GM21515 (cell line): ENCODE measurements around the gene KIAA0232.
"Not testable (repeated sequence)": the region's sequence is repeated elsewhere in the genome, so short reads cannot be mapped to it uniquely, and the experiment has no call there.

Experiments used
- ATAC-seq: cut with Tn5 transposase; IDR thresholded peaks from one replicate; pipeline ENCODE4 v1.9.1; 2021; ENCODE audit not compliant: unreplicated experiment

The KIAA0232 gene

DNA sequence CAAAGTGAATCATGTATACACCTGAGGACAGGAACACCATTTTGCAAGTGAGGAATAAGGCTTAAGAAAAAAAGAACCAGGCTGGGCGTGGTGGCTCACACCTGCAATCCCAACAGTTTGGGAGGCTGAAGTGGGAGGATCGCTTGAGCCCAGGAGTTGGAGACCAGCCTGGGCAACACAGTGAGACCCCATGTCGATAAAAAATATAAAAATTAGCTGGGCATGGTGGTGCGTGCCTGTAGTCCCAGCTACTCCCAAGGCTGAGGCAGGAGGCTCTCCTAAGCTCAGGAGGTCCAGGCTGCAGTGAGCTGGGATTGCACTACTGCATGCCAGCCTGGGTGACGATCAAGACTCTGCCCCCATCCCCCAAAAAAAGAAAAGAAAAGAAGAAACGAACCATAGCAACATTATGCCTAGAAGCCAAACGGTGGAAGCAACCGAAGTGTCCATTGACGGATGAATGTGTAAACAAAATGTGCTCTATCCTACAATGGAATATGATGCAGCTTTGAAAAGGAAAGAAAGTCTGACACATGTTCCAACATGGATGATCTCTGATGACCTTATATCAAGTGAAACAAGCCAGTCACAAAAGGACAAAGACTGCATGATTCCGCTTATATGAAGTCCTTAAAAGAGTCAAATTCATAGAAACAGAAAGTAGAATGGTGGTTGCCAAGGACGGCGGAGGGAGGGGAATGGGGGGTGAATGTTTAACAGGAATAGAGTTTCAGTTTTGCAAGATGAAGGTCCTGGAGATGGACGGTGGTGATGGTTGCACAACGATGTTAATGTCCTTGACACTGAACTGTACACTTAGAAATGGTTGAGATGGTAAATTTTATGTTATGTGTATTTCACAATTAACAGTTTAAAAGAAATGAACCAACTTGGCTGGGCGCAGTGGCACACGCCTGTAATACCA lies 8.6 kb upstream of the KIAA0232 start:
- no peak for ATAC-seq

DNA sequence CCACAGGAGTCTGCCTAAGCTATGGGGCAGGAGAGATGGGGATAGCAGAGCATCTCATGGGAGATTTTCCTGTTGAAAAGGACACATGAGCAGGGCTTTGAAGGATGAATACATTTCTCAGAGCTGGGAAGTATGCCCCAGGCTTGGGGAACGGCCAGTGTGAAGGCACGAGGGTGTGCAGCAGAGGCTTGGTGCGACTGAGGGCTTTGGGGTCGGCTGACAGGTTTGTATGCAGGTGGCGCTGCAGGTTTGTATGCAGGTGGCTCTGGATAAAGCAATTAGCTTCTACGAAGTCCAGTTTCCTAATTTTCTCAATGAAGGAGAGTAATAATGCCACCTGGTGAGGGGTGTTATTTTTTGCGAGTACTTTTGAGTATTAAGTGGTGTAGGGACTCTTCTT lies 6.8 kb upstream of the KIAA0232 start:
- ATAC-seq: no peak

DNA sequence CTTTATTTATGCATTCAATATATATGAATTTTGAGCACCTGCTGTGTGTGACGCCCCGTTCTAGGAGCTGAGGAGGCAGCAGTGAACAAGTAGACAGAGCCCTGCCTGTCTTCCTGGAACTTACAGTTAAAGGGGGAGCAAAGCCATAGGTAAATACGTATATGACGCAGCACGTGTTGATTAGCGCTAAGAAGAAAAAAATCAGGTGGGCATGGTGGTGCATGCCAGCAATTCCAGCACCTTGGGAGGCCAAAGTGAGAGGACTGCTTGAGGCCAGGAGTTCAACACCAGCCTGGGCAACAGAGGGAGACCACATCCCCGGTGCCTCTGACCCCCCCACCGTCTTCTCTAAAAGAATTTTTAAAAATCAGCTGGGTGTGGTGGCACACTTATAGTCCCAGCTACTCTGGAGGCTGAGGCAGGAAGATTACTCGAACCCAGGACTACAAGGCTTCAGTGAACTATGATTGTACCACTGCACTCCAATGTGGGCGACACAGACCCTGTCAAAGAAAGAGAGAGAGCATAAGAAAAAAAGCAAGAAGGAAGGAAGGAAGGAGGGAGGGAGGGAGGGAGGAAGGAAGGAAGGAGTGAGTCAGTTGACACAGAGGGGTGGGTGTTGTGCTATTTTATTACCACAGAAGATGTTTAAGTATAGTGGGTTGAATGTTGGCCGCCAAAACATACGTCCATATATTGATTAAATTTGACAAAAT lies 5.4 kb upstream of the KIAA0232 start:
- ATAC-seq: no peak

DNA sequence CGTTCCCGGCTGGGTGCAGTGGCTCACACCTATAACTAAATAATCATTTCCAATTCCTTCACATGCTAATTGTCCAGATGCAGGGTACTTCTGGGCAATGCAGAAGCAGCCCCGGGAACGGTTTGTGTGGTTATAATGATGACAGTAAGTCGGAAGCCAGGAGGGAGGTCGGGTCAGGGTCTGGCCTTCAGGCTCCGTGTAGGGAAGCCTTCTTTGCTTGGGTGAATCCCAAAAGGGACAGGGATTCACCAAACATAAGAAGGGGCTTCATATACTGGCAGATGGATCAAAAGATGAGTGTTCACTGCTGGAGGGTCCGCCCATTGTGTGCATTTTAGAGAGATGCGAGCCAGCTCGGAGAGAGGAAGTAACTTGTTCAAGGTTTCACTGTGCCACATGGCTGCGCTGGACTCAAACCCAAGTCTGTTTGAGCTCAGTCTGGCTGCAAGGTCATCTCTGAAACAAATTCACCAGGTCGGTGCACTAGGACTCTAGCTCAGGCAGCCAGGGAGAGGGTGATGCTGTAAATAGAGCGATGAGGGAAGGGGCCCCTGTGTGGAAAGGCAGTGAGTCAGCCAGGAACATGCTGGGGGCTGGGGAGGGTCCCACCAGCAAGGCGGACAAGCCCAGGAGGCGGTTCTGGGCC lies 4.8 kb upstream of the KIAA0232 start:
- no peak for ATAC-seq

DNA sequence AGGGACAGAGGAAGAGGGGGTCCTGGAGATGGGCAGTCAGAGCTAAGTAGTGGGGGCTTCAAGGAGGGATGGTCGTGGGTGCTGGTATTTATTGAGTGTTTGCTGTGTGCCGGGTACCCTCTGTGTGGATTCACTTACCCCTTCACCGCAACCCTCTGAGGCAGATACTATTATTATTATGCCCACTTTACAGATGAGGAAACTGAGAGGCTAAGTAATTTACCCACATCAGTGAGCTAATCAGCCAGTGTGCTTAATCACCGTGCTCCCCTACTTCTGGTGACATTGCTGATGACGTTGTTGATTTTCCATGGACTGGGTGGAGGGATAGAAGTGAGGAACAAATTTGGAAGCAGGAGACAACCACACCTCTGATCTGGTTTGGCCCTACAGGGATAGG lies 4.1 kb upstream of the KIAA0232 start:
- no peak for ATAC-seq

DNA sequence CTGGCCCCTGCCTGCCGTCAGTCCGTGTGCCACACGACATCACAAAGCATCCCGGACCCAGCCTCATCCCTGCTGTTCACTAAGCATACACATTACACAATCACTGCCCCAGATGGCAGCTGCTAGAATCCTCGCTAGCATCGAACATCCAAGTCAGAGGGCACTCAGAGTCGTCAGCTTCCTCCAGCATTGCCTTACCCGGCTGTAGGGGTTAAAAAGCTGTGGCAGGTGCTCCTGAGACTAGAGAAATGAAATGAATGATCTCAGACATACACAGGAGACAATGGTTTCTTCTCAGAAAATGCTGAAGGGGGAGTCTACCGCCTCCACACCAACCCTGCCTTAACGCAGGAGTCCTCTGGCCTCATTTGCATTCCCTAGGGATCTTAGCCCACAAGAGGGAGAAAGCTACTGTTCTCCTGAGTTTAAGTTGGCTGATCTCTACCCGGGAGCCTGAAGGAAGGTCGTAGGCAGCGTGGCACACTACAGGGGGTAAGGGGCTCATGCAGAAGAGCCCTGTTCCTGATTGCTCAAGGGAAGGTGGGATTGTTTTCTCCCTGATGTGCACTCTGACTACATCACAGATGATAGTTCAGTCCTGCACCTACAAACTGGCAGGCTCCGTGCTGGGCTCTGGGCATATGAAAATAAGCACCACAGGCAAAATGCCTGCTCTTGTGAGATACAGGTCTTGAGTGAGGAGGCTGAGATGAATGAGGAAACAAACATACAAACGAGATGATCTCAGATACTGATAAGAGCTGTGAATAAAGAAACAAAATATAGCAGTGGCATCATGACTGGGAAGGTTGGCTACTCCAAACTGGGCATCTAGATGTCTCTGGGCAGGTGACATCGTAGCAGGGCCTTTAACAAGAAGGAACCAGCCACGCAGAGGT lies 2.6 kb upstream of the KIAA0232 start:
- no peak for ATAC-seq

DNA sequence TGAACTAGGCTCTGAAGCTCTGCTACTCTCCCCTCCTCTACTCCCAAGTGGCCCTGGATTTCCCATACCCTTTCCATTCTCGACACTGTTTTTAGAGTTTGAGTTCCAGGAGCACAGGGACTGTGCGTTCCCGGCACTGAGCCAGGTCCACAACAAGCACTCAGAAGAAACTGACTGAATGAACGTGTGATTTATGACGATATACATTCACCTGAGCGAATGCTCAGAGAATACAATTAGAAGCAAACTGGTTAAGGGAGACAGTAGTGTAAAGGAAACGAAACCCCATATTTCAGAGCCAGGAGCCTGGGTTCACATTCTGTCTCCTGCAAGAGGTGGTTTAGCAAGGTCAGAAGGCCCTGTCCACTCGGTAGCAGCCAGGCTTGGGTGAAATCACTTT lies 1.4 kb upstream of the KIAA0232 start:
- no peak for ATAC-seq

DNA sequence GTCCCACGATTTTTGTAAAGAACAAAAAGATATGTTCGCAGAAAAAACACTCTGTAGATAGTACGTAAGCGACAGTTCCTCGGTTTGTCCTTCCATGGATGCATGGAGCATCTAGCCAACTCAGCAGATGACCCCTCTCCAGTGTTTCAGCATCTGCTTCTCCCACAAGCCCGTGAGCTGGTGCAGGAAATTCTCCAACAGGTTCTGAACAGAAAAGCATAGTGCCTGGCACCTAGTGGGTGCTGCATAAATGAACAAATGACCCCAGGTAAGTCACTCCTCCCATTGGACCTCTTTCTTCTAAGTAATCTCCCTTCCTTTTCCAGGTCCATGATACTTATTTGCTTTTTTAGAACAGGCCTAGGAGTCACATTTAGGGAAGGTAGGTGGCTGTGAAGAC lies 966 bp upstream of the KIAA0232 start:
- ATAC-seq: no peak

DNA sequence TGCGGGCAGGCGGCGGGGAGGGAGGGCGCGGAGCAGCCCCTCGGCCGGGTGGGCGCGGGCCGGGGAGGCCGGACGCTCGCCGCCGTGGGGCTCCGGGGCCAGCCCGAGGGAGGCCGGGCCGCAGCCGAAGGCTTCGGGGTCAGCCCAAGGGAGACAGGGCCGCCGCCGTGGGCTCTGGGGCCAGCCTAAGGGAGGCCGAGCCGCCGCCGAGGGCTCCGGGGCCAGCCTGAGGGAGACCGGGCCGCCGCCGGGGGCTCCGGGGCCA lies 251 bp downstream of the KIAA0232 start:
- no peak for ATAC-seq

DNA sequence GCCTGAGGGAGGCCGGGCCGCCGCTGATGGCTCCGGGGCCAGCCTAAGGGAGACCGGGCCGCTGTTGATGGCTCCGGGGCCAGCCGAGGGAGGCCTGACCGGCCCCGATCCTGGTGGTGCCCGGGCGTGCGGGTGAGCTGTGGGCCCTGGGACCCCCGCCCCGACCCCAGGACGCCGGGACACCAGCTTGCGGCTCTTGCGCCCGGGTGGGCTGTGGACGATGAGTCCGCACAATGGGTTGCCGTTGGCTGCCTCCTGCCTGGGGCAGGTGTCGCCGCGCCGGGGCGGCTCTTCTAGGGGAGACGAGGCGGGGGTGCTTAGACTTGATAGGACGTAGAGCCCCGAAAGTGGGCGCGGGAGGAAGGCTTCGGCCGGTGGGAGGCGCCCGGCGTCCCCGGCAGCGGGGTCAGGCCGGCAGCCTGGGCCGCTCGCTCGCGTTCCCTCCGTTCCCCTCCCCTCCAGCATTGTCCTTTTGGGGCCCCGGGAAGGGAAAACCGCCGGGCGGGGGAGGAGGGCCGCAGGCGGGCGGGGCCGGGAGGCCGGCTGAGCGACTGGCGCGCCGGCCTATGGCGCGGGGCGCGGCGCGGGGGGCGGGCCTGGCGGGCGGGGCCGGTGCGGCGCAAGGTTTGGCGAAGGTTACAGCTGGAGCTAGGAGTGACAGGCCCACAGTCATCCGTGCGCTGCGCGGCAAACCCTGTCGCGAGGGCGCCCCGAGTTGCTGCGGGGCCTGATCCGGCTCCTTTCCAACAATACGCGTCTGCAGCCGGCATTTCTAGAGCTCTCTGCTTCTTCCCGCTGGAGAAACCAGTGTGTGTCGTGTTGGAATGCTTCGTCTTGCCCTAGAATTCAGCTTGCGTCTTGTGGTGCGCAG lies 819 bp downstream of the KIAA0232 start:
- ATAC-seq: peak; percentile 72

DNA sequence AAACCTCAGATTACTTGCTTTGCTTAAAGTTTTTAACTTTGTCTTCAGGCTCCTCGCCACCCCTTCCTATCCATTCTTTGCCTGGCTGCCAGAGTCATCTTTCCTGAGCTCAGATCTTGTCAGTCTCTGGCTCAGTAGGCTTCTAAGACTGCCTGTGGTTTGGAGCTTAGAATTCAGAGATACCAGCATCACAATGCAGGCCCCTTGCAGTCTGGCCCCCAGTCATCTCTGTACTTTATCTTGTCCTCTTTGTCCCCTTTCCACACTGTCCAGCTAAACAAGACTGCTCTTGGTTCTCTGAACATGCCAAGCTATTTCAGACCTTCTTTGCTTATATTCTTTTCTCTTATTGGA lies 3.0 kb downstream of the KIAA0232 start:
- ATAC-seq: no peak

DNA sequence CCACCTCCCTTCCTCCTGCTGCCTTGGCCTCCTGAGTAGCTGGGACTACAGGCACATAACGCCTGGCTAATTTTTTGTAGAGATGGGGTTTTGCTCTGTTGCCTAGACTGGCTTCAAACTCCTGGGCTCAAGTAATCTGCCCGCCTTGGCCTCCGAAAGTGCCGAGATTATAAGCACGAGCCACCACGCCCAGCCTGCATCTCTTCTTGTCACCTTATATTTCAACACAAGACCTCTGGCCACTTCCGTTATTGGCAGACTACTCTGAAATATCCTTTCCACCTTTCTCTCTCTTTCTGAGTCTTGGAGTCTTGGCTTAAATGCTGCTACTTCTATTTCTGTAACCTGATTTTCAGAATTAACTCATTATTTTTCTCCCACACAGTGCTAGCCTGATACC lies 5.6 kb downstream of the KIAA0232 start:
- ATAC-seq: no peak

DNA sequence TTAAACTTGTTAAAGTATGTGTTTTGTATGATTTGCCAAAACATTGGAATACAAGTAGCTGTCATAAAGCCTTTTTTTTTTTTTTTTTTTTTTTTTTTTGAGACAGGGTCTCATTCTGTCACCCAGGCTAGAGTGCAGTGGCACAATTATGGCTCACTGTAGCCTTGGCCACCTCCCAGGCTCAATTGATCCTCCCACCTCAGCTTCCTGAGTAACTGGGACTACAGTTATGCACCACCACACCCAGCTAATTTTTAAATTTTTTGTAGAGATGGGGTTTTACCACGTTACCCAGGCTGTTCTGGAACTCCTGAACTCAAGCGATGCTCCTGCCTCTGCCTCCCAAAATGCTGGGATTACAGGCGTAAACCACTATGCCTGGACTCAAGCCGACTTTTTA lies 8.7 kb downstream of the KIAA0232 start:
- ATAC-seq: not testable (repeated sequence)

DNA sequence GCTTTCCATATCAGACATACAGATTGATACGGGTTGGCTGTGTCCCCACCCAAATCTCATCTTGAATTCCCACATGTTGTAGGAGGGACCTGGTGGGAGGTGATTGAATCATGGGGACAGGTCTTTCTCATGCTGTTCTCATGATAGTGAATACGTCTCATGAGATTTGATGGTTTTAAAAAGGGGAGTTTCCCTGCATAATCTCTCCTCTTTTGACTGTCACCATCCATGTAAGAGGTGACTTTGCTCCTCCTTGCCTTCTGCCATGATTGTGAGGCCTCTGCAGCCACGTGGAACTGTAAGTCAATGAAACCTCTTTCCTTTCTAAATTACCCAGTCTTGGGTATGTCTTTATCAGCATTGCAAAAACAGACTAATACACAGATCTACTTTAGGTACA lies 9.3 kb downstream of the KIAA0232 start:
- not testable (repeated sequence) for ATAC-seq

DNA sequence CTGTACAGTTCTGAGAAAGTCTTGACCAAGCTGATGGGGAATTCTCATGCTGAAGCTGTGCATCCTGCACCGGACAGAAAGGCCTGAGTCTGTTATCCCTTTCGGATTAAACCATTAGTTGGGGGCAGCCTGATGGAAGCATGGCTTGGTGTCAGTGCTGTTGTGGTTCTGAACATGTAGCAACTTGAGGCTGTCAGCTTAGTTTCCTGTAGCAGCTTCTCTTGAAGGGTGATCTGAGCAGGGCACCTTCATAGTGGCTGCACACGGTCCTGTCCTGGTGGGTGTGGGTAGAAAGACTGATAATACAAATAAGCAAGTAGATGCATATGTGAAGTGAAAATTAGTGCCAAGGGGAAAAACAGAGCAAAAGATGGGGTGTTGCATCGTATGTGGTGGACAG lies 11.7 kb downstream of the KIAA0232 start:
- ATAC-seq: no peak

DNA sequence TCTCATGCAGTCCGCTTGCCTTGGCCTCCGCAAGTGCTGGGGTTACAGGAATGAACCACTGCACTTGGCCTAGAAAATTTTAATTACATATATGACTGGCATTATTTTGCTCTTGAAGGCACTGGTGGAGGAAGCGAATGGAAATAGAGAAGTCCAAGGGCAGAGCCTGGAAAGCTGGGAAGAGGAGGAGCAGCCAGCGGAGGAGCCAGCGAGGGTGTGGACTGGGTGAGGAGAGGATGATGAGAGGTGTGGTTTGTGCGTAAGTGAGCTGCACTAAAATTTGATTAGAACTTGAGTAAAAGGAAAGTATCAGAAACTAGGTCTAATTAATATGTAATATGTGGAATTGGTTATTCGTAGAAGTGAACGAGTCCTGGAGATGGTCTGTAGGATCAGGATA lies 13.3 kb downstream of the KIAA0232 start:
- no peak for ATAC-seq

DNA sequence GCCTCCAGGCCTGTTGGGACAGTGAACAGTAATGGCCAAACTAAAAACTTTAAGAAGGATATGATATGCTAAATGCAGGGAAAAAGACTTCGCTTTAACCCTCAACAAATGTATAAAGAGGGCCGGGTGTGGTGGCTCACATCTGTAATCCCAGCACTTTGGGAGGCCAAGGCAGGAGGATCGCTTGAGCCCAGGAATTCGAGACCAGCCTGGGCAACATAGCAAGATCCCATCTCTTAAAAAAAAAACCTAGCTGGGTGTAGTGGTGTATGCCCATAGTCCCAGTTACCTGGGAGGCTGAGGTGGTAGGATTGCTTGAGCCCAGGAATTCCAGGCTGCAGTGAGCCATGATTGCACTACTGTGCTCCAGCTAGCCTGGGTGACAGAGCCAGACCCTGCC lies 14.8 kb downstream of the KIAA0232 start:
- not testable (repeated sequence) for ATAC-seq

DNA sequence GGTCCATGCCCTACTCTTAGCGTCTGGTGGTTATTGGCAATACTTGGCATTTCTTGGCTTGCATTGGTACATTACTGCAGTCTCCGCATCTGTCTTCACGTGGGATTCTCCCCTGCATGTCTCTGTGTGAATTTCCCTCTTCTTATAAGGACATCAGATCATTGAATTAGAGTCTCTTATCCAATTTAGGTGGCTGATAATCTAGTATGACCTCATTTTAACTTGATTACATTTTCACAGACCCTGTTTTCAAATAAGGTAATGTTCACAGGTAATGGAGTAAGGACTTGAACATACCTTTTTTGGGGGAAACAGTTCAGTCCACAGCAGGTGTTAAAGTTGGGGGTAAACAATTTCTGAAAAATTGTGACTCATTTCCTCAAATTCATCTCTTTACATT lies 16.6 kb downstream of the KIAA0232 start:
- ATAC-seq: no peak

DNA sequence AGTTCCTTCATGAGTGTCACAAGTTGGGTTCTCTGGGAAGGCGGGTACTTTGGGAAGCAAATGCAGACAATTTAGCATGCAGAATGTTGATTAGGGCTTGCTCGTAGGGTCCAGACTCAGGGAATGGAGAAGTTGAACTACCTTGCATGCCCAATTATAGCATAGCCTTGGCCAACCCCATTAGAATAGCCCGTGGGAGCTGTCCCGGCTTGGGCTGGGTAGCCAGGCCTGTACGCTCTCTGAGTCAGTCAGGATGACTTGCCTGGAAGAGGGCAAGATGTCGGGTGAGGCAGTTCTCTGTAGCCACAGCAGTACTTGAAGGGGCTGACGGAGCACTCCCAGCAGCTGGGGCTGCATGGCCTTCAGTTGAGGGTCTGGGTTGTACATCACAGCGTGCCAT lies 19.5 kb downstream of the KIAA0232 start:
- ATAC-seq: no peak

DNA sequence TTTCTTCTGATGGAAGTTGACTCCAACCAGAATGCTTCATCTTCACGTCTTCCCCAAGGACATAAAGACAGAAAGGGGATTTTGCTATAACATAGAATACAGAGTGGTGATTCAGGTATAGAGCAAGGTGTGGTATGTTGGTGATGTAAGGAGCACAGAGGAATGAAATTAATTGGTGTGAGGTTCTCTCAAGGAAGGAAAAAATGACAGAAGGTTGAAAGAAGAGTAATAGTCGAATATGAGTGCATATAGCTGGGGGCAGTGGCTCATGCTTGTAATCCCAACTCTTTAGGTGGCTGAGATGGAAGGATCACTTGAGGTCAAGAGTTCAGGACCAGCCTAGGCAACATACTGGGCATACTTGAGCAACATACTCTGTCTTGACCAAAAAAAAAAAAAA lies 20.1 kb downstream of the KIAA0232 start:
- ATAC-seq: no peak
